Pancreas (tissue), 10 donors: ENCODE data around the gene DUSP22. TPM values are rescaled to one million over a fixed set of nuclear protein-coding genes. Genes with fewer than 3 reads are reported as not detected.

Source experiments
- ATAC-seq, 4 donors: fragments of 200-7000 bp; cut with Tn5 transposase; one replicate each; pipeline versions ENCODE4 v1.8.0 to v1.9.1; 2020; ENCODE audit warnings: mild to moderate bottlenecking in 4 of 4, moderate library complexity in 4 of 4
- DNase-seq, 6 donors: peaks; one replicate each; pipeline ENCODE4 v3.0.0-alpha.2; 2020
- FAIRE-seq: peaks from 2 replicates; lab custom pipeline; 2012; peaks lifted over from hg19 to GRCh38; lab: Jason Lieb, UNC
- H3K27ac ChIP-seq, 4 donors: fragments of 200-600 bp; sonication (generic); 1 replicate in 3 of 4; 2 replicates in 1 of 4; pipeline versions ENCODE4 v1.5.0 to v1.8.0; 2020
- H3K27me3 ChIP-seq, 4 donors: fragments of 200-600 bp; one replicate each; pipeline ENCODE4 v1.8.0; 2021
- H3K36me3 ChIP-seq, 3 donors: fragments of 200-600 bp; sonication (generic) in 1 of 3; one replicate each; pipeline versions ENCODE4 v1.5.0 to v1.8.0; 2020 to 2021
- H3K4me1 ChIP-seq, 3 donors: fragments of 200-600 bp; one replicate each; pipeline ENCODE4 v1.8.0; 2021
- H3K4me3 ChIP-seq, 4 donors: fragments of 200-600 bp; sonication (generic) in 2 of 4; one replicate each; pipeline versions ENCODE4 v1.5.0 to v1.8.0; 2020 to 2021
- H3K9me3 ChIP-seq, 4 donors: fragments of 200-600 bp; one replicate each; pipeline ENCODE4 v1.8.0; 2021
- CTCF ChIP-seq, 4 donors: fragments of 200-600 bp; sonication (generic) in 3 of 4; IDR thresholded peaks; one replicate each; pipeline versions ENCODE4 v1.5.0 to v1.8.0; 2021; ENCODE audit warnings: antibody characterized with exemption in 4 of 4
- WGBS, 2 donors: extraction: QIAGEN DNeasy Blood & Tissue Kit; methylation state at CpG; one replicate each; pipeline ENCODE4 v1.1.7; 2013; 5-methylcytosine and 5-hydroxymethylcytosine counted together
- intact Hi-C, 3 donors: fragments of 100-400 bp; cut with DNase I; formaldehyde crosslinking; loops; one replicate each; pipeline versions ENCODE4 v1.11.1 to v1.14.2; 2022
- polyA plus RNA-seq, 2 donors: library from polyadenylated mRNA; stranded (reverse); fragments of 200-250 nt; gene quantifications; one replicate each; pipeline ENCODE4 v1.2.3, GENCODE V29; 2013
- total RNA-seq, 6 donors: library from RNA; stranded (reverse); fragmentation: NEBNext Ultra II Directional in 4 of 6; extraction: Animal tissue kit (Norgen Biotek cat#: 25700) in 4 of 6; gene quantifications; one replicate each; pipeline versions ENCODE4 v1.2.1 to v1.2.4, GENCODE V29; 2021 to 2023
- donor health status: healthy with polysubstance abuse.
- donor health status: DM: no; HTN: no; CAD: no; lungs with moderate emphysema.
- donor health status: DM: no; HTN: no; CAD: no.
- donor health status: control.
- donor health status: control.
- donor health status: Bipolar disorder and iron deficiency.
- donor health status: DM: yes; HTN: yes; CAD: no.
- donor health status: DM: no; HTN: no; CAD: no.
- donor health status: DM: no; HTN: no; CAD: no.
- donor health status: DM: yes; HTN: yes; CAD: no.

The DUSP22 gene
- total and polyA plus RNA-seq, 8 donors, result 16.4 to 32.9 (median 24.6) TPM

- DNase-seq (peak in 1 of 6 donors; percentile 56), FAIRE-seq (no peak), ATAC-seq (no peak)
- intact Hi-C loops, result no loop called here
- no peak overlapping the region for H3K4me3 ChIP-seq
- peaks cover 0 to 14% (median 4%) of the 10 kb centered on the region in 4 donors for H3K27me3 ChIP-seq
- H3K4me1 ChIP-seq, result no peaks in the 10 kb centered on the region
- no peaks in the 10 kb centered on the region for H3K9me3 ChIP-seq
- no peak overlapping the region for H3K27ac ChIP-seq
- whole genome bisulfite sequencing, 2 donors, result 75 to 81% methylated on average over 17 of the region's 17 CpGs
- TF ChIP-seq CTCF (IDR thresholded peaks at IDR 0.05), result no peak
- no peaks in the 10 kb centered on the region for H3K36me3 ChIP-seq
Observed at GRCh38 chr6:381742-382461, 89.6 kb downstream of the DUSP22 start.

GRCh38 chr6:382883-383810 lies 90.9 kb downstream of the DUSP22 start:
- peaks cover 0 to 14% (median 6%) of the 10 kb centered on the region in 4 donors for H3K27me3 ChIP-seq
- H3K9me3 ChIP-seq, result no peaks in the 10 kb centered on the region
- H3K36me3 ChIP-seq, result no peaks in the 10 kb centered on the region
- WGBS, 2 donors, result 69 to 75% methylated on average over 22 of the region's 22 CpGs
- FAIRE-seq (no peak), DNase-seq (no peak), ATAC-seq (no peak)
- intact Hi-C loops, result no loop called here
- no peak for TF ChIP-seq CTCF (IDR thresholded peaks at IDR 0.05)
- no peak overlapping the region for H3K4me3 ChIP-seq
- no peaks in the 10 kb centered on the region for H3K4me1 ChIP-seq
- H3K27ac ChIP-seq, result no peak overlapping the region

GRCh38 chr6:383856-384255 lies 91.6 kb downstream of the DUSP22 start:
- no peak for TF ChIP-seq CTCF (IDR thresholded peaks at IDR 0.05)

GRCh38 chr6:384898-385297 lies 92.6 kb downstream of the DUSP22 start:
- ATAC-seq (no peak), DNase-seq (no peak), FAIRE-seq (no peak)
- Histone ChIP-seq H3K4me3 (no peak overlapping the region), H3K9me3 (no peaks in the 10 kb centered on the region), H3K27me3 (peaks cover 0 to 17% (median 7%) of the 10 kb centered on the region in 4 donors), H3K27ac (no peak overlapping the region), H3K4me1 (no peaks in the 10 kb centered on the region), H3K36me3 (no peaks in the 10 kb centered on the region)
- no peak for TF ChIP-seq CTCF (IDR thresholded peaks at IDR 0.05)
- 69 to 73% methylated on average over 6 of the region's 6 CpGs for WGBS, 2 donors
- intact Hi-C loops, result no loop called here

More at GRCh38 chr6:383856-384255, 91.6 kb downstream of the DUSP22 start:
- WGBS, 2 donors, result 52 to 65% methylated on average over 3 of the region's 3 CpGs
- no peaks in the 10 kb centered on the region for H3K9me3 ChIP-seq
- no peak overlapping the region for H3K27ac ChIP-seq
- intact Hi-C loops, result no loop called here
- H3K4me1 ChIP-seq, result no peaks in the 10 kb centered on the region
- ATAC-seq (no peak), DNase-seq (no peak), FAIRE-seq (no peak)
- H3K27me3 ChIP-seq, result peaks cover 0 to 15% (median 8%) of the 10 kb centered on the region in 4 donors
- no peaks in the 10 kb centered on the region for H3K36me3 ChIP-seq
- no peak overlapping the region for H3K4me3 ChIP-seq
